Effector CD4-positive, alpha-beta T cell (primary cell): ENCODE data around the gene HOXC5.

Experiments
- DNase-seq: peaks from one replicate; pipeline ENCODE4 v3.0.0-alpha.2; 2020

Gene HOXC5

DNA sequence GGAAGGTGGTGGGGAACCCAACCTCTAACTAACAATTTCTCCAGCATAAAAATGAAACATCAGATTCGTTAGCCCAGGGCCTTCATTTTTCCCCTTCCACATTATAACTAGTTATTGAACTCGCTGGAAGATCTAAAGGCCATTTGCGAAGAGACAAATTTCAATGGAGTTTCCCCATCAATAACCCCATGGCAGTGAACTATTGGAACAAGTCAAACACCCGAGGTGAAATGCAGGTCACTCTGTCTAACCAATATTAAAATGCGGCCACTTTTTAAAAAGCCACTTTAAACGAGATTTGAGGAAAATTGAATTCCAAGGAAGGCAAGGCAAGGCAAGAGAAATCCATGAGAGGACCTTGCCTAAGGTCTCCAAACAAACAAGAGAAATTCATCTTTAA, 16.3 kb downstream of the HOXC5 start:
- DNase-seq, result no peak

- no peak for DNase-seq
These were observed 17.6 kb downstream of the HOXC5 start for GRCh38 chr12:54050482-54050810.

- DNase-seq, result no peak
These were observed 18.4 kb downstream of the HOXC5 start for GRCh38 chr12:54051026-54051842.

DNA sequence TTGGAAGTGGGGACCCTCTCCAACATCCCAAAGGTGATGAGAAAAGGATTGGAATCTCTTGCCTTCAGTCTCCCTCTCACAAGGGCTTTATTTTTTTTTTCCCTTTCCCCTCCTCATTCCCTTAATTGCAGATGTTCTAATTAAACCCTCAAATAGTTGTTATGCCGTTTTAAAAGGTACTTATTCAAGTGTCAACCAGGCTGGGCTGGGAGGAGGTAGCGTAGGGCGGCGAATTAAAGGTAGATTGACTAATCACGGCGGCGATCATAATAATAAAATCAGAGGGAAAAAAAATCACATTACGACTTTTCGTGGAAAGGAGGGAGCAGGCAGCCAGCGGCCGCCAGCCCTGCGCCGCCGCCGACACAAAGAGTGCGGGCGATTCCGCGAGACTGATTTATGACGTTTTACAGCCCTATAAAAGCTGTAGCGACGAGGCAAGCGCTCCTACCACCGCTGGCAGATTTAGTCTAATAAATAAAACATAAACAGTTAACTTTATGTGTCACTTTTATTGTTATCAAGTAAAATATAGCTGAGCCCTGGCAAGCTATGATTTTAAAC, 19.1 kb downstream of the HOXC5 start:
- DNase-seq, result no peak

DNA sequence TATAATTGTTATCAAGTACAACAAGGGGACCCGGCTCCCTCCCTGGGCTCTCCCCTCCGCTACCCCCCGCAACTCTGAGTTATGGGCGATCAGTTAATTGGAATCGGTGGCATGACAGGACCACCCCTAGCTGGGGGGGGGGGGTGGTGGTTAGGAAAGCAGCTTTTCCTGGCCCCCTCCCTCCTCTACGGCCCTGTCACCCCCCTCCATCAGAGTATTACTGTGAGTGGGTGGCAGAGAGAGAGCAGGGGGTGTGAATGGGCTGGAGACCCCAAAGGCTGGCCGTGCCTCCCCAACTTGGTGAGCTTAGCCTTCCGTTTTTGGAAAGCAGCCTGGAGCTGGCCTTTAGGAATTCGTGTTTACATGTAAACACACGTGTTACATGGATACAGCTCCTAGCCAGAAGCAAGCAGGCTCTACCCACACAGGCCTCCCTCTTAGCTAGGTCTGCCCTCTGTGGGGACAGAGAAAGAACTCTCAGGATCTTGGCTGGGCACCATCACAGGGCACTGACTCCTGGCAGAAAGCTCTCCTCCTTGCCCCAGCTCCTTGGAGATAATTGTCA, 19.7 kb downstream of the HOXC5 start:
- no peak for DNase-seq

- DNase-seq, result no peak
These were observed 20.3 kb downstream of the HOXC5 start for GRCh38 chr12:54053003-54053750.

GRCh38 chr12:54053751-54054741, 21.2 kb downstream of the HOXC5 start, which contains the start of gene HOXC4:
HOXC4 (plus strand) TSS chr12:54053835; CDS start chr12:54053923, 88 bp downstream.
- DNase-seq, result no peak

- DNase-seq, result no peak
These were observed 21.9 kb downstream of the HOXC5 start for GRCh38 chr12:54054742-54055194.

DNA sequence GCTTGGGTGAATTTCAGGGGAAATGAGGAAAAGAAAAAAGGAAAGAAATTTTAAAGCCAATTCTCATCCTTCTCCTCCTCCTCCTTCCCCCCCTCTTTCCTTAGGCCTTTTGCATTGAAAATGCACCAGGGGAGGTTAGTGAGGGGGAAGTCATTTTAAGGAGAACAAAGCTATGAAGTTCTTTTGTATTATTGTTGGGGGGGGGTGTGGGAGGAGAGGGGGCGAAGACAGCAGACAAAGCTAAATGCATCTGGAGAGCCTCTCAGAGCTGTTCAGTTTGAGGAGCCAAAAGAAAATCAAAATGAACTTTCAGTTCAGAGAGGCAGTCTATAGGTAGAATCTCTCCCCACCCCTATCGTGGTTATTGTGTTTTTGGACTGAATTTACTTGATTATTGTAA, 22.7 kb downstream of the HOXC5 start:
- DNase-seq, result no peak

- no peak for DNase-seq
These were observed 23.3 kb downstream of the HOXC5 start for GRCh38 chr12:54056110-54056509.

DNA sequence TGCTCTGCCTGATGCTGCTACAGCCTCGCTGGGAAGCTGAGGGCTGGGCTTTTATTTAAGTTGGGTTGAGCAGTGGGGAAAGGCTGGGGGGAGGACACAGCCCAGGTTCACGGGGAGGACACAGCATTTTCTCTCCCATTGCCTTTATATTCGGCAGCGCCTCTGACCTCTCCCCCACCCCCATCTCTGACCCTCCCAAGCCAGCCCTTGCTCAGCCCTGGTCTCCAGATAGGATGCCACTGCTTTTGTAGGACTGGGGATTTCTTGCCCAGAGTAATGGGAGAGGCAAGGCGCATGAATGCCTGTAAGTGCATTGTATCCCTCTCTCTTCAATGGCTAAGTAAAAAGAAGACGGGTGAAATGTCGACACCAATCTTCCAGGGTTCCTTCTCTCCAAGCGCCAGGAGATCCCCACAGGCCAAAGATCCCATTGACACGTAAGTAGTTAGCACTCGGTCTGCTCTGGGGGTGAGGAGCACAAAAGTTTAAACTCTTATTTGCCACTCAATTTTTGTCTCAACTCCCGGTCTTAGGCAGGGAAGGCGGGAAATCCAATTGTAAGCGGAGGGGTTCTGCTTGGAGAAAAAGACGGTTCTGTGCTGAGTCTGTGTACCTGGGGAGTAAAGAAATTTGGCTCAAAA, 25.4 kb downstream of the HOXC5 start:
- no peak for DNase-seq

DNA sequence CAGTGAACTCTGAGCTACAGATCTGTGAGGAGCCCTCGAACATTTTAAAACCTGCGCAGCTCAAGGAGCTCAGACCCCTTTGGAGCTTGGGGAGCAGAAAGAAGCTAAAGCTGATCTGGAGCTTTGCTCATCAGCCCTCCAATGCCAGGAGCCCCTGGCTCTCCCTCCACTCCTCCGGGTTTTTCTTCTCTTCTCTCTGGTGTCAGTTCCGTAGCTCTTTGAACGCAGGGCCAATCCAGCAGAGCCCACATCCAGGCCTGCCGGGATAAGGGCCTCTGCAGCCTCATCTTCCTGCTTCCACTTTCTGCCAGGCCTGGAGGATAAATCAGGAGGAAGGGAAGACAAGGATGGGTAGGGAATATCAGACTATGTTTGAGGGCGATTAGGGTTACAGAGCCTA, 26.8 kb downstream of the HOXC5 start:
- no peak for DNase-seq

DNA sequence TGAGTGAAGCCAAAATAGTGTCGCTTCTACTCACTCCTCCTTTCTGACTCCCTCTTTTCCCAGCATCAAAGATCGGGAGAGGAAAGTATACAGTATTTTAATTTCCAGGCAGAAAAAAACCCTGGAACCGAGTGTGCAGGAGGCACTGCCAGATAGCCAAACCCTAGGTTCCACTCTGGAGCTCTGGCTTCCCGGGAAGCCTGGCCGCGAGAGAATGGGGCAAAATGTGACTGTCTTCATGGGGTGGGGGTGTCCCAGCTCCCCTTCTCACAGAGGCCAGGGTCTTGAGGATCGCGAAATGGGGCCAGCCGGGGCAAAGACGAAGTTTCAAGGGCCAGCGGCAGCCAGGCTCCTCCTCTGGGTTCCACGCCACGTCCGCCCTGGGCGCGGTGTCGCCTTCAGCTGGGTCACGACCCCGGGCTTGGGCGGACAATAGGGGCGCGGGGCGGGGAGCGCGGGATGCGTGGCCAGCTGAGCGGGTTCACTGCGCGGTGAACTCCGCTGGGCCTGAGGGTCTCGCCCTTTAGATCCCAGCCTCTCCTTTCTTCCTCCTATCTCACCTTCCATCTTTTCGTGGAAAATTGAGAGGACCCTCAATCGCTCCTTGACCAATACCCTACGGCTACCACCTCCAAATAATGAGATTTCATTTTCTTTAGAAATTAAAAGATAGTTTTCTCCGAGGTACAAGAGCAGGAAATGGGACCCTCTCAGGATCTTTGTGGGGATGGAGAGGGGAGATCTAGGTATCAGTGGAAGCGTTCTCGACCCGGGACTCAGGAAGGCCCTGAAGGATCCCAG, 27.5 kb downstream of the HOXC5 start:
- no peak for DNase-seq

DNA sequence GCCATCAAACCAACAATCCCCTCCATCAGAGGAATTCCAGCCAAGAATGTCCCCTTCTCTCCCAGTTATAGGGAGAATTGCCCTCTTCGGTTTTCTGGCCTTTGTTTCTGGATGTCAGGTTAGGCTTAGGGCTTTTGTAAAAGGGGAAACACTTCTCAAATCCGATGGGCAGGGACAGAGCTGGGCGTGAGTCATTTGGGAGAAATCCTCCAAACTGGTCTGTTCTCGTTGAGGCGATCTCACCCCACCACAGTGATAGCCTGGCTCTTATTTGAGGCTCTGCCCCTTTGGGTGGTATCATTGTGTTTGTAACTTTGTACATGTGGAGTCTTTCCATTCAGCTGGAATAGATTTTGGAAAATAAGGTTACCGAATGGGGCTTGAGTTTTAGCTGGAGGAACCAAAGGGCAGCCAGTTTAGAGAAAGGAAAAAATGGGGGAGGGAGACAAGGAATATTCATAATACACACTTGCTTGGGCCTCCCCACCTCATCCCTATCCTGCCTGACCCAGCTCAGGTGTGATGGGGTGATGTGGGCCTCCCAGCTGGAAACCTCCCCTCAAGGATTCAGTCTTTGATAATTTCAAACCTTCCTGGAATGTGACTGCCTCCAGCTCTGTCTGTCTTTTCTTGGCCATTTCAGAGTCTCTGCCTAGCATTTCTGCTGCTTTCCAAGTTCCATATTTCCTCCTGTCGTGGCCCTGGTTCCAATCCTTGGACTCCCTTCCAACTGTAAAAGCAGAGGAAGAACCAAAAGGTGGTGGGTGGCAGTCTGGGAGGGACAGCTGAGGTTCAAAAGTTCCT, 28.3 kb downstream of the HOXC5 start:
- no peak for DNase-seq

DNA sequence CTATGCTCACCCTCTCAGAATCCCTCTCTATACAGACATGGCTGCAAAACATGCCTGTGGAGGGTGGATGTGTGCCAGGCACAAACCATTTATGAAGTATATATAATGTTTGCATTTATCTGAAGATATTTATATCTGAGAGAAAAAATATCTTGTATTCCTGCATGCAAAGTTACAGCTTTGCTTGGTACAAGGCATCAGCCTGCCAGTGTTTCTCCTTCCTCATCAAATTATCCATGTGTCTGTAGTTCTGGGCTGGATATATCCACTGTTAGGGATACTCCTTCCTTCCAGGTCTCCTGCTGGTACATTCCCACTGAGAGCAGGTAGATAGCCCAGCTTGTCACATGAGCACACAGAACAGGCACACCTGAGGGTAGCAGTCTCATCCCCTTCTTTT, 32.8 kb downstream of the HOXC5 start:
- no peak for DNase-seq

GRCh38 chr12:54066408-54066807, 33.6 kb downstream of the HOXC5 start:
- DNase-seq, result no peak

- DNase-seq, result no peak
These were observed 35.7 kb downstream of the HOXC5 start for GRCh38 chr12:54068418-54069070.

GRCh38 chr12:54071942-54072341, 39.1 kb downstream of the HOXC5 start:
- no peak for DNase-seq

DNA sequence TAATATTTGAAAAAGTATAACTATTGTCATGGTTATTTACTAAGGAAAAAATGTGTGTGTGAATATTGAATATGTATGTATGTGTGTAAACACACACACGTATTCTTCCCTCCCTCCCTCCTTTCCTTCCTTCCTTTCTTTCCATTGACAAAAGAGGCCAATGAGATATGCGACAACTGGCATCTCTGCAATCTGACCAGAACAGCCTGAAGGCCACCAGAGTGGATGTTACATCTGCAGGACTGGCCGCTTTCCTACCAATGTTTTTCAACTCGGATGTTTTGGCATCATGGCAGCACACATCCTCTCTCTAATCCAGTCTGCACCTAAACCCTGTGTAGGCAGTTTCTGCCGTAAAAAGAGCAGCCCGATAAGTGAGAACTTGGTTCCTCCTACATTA, 41.5 kb downstream of the HOXC5 start:
- DNase-seq, result no peak
